ENCODE results near the gene LRP1-AS.
"Not testable (repeated sequence)": the region's sequence is repeated elsewhere in the genome, so short reads cannot be mapped to it uniquely, and the experiment has no call there.

Gene LRP1-AS

DNA sequence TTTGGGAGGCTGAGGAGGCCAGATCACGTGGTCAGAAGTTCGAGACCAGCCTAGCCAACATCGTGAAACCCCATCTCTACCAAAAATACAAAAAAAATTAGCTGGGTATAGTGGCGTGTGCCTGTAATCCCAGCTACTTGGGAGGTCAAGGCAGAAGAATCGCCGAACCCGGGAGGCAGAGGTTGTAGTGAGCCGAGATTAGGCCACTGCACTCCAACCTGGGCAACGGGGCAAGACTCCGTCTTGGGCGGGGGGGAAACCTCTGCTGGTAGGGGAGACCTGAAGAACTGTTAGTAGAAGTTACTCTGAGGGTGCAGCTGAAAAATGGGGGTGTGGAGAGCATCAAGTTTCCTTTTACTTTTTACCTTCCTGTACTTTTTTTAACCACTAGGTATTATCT, 21.4 kb downstream of the LRP1-AS start:
- DNase-seq (ENCODE audit: low spot score): no peak
- TF ChIP-seq, protein P1, sequence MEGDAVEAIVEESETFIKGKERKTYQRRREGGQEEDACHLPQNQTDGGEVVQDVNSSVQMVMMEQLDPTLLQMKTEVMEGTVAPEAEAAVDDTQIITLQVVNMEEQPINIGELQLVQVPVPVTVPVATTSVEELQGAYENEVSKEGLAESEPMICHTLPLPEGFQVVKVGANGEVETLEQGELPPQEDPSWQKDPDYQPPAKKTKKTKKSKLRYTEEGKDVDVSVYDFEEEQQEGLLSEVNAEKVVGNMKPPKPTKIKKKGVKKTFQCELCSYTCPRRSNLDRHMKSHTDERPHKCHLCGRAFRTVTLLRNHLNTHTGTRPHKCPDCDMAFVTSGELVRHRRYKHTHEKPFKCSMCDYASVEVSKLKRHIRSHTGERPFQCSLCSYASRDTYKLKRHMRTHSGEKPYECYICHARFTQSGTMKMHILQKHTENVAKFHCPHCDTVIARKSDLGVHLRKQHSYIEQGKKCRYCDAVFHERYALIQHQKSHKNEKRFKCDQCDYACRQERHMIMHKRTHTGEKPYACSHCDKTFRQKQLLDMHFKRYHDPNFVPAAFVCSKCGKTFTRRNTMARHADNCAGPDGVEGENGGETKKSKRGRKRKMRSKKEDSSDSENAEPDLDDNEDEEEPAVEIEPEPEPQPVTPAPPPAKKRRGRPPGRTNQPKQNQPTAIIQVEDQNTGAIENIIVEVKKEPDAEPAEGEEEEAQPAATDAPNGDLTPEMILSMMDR (IDR thresholded peaks at IDR 0.05): no peak
- no peak overlapping the region for H3K27ac ChIP-seq
- H3K4me3 ChIP-seq: no peak overlapping the region

DNA sequence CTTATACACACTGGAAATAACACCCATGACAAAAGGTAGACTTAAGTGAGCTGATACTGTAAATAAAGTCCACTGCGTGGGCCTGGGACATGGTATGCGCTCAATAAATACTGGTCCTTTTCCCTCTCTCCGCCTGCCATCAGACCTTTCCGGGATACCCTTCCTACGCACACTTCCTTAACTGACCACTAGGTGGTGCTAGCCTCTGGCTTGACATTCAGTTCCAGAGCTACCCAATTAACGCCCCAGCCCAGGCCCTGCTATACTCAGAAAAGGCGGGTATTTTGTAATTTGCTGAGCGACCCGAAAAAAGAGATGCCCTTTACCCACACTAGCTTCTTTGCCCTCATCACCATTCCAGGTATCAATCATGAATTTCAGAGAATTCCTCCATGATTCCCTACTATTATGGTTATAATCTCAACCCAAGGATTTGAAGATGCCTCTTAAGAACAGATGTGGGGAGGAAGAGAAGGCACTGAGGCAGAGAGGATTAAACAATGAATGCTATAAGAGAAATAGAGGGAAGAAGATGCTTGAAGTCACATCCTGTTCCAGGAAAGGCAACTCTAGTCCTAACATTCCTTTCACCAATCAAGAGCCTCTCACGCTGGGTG, 23.1 kb downstream of the LRP1-AS start:
- Histone ChIP-seq H3K4me3 (no peak overlapping the region), H3K27ac (no peak overlapping the region)
- DNase-seq (ENCODE audit: low spot score): no peak
- TF ChIP-seq, protein P1 (IDR thresholded peaks at IDR 0.05): peak; percentile 90

DNA sequence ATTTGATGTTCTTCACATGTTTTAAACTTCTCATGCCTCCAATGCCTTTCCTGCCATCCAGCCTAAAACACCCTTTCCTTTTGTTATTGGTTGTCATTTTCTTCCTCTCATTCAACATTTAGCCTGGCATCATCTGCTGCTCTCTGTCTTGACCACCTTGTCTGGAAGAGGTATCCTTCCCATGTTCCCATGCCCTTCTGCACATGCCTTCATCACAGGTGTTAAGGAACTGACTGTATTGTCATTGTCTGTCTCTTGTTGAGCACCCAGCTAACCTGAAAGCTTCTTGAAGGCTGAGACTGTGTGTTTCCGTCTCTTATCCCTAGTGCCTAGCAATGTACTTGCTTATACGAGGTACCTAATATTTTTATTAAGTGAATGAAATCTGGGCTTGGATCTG, 23.6 kb downstream of the LRP1-AS start:
- TF ChIP-seq, protein P1 (IDR thresholded peaks at IDR 0.05): no peak
- DNase-seq (ENCODE audit: low spot score): no peak
- no peak overlapping the region for H3K27ac ChIP-seq
- H3K4me3 ChIP-seq: no peak overlapping the region

DNA sequence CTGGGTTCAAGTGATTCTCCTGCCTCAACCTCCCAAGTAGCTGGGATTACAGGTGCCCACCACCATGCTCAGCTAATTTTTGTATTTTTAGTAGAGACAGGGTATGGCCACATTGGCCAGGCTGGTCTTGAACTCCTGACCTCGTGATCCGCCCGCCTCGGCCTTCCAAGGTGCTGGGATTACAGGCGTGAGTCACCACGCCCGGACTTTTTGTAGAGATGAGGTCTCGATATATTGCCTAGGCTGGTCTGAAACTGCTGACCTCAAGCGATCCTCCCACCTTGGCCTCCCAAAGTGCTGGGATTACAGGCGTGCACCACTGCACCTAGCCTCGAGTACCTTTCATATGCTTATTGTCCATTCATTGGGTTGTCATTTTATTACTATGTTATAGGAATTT, 26.7 kb downstream of the LRP1-AS start:
- not testable (repeated sequence) for H3K27ac ChIP-seq; H3K4me3 ChIP-seq; DNase-seq (ENCODE audit: low spot score)

DNA sequence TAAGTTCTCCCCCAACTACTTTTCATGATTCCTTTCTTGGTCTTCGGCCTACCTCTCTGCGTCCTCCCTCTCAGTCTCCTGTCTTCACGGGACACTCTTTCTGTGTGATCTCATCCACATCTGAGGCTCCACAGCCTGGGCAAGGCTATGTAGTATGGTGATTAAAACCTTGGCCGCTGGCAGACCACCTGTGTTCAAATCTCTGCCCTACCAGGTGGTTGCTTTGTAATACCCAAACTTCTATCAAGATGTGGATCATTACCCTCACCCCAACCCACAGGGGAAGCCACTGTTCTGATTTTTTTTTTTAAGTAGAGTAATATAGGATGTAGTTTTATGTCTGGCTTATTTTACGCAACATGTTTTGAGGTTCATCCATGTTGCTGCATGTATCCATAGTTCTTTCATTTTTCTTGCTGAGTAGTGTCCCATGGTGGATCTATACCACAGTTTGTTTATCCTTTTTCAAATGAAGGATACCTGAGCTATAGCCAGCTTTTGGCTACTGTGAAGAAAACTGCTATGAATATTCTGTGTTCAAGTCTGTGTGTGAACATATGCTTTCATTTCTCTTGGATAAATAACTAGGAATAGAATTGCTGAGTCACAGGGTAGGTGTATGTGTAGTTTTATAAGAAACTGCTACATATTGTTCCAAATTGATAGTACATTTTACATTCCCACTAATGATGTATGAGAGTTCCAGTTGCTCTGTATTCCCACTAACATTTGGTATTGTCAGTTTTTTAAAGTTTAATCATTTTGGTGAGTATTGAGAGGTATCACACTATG, 27.9 kb downstream of the LRP1-AS start:
- Histone ChIP-seq H3K4me3 (no peak overlapping the region), H3K27ac (peak overlapping the region in 1 of 2 donors; percentile 46)
- DNase-seq (ENCODE audit: low spot score): no peak
- TF ChIP-seq, protein P1 (IDR thresholded peaks at IDR 0.05): no peak

DNA sequence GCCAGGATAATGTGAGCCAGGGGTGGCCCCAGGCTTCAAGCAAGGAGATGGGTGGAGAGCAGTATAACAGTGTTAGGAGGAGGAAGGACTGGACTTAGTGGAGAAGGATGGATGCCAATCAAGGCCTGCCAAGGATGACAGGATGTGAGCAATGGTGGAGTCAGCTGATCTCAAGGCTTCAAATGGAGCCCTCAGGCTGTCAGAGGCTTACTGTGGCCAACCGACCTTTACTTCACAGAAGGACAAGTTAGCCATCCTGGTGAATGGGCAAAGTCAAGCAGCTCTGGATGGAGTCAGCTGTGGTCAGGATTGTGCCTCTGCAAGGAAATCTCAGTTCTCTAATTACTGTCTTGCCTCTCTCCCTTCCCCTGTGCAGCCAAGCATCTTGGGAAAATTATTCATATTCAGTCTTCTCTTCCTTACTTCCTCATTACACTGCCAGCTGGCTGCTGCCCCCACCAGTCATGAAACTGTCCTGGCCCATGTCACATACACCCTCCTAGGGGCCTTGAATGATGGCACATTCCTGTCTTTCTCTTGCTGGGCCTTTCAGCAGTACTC, 28.6 kb downstream of the LRP1-AS start:
- H3K27ac ChIP-seq: peak overlapping the region in 1 of 2 donors; percentile 46
- TF ChIP-seq, protein P1 (IDR thresholded peaks at IDR 0.05): no peak
- no peak for DNase-seq (ENCODE audit: low spot score)
- H3K4me3 ChIP-seq: no peak overlapping the region

DNA sequence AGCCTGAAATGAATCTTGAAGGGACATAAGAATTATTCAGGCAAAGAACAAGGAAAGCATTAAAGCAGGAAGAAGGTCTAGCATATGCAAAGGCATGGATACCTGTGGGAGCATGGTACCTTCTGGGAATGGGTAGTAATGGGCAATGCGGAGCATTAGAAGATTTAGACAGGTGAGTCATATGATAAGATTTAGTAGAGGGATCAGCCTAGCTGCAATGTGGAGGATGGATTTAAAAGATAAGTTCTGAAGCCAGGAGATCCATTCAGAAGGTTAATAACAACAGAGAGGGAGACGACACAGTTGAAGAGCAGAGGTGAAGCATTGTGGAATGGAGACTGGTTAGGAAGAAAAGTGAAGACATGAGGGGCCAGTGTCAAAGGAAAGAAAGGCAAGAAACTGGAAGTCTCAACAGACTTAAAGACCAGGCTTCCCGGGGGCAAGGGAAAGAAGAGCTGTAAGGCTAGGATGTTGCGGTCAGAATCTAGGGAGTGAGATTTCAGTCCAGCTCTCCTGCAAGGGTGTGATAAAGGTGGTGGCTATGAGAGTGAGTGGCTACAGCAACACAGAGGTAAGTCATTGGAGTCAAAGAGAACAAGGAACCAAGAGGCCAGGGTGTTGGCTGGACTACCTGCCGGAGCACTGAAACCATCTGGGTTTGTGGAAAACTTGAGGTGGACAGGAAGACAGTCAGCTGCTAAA, 30.7 kb downstream of the LRP1-AS start:
- DNase-seq (ENCODE audit: low spot score): no peak
- TF ChIP-seq, protein P1 (IDR thresholded peaks at IDR 0.05): no peak
- H3K27ac ChIP-seq: no peak overlapping the region
- no peak overlapping the region for H3K4me3 ChIP-seq

Measured in coronary artery (tissue), 2 donors.